Calu3 (cell line): ENCODE data around the gene TLCD4. TPM values are rescaled to one million over a fixed set of nuclear protein-coding genes. Genes with fewer than 3 reads are reported as not detected.
A peak's percentile ranks its signal among the peaks of the same experiment; 100 is the strongest.

Experiments
- BruUV-seq: library from RNA; stranded (reverse); fragments of 400-500 nt; replicated peaks from 2 replicates; lab custom pipeline; 2021; lab: Mats Ljungman, UMichigan
- CTCF ChIA-PET: fragments of 300-600 bp; sonication (Branson Sonifier 250); formaldehyde crosslinking; loops from one replicate; lab custom pipeline; 2022; ENCODE audit warnings: antibody characterized with exemption; lab: Charles Lee
- DNase-seq: peaks from one replicate; pipeline ENCODE4 v3.0.0; 2022
- H3K27ac Mint-ChIP-seq: one replicate; pipeline ENCODE4 v1.8.0; 2022; ENCODE audit warnings: mixed read lengths; ENCODE audit not compliant: unreplicated experiment
- H3K27me3 Mint-ChIP-seq: one replicate; pipeline ENCODE4 v1.8.0; 2022; ENCODE audit warnings: mixed read lengths; ENCODE audit not compliant: unreplicated experiment
- H3K36me3 Mint-ChIP-seq: one replicate; pipeline ENCODE4 v1.8.0; 2022; ENCODE audit warnings: mild to moderate bottlenecking, moderate library complexity, mixed read lengths; ENCODE audit not compliant: insufficient read depth, unreplicated experiment
- H3K4me1 Mint-ChIP-seq: one replicate; pipeline ENCODE4 v1.8.0; 2022; ENCODE audit warnings: mild to moderate bottlenecking, low read depth, mixed read lengths; ENCODE audit not compliant: unreplicated experiment
- H3K4me3 Mint-ChIP-seq: one replicate; pipeline ENCODE4 v1.8.0; 2022; ENCODE audit warnings: mild to moderate bottlenecking, low read depth, moderate library complexity, mixed read lengths; ENCODE audit not compliant: unreplicated experiment
- H3K9me3 Mint-ChIP-seq: one replicate; pipeline ENCODE4 v1.8.0; 2022; ENCODE audit warnings: low read depth, mixed read lengths; ENCODE audit not compliant: unreplicated experiment
- CTCF ChIP-seq: fragments of 200-600 bp; IDR thresholded peaks from one replicate; pipeline ENCODE4 v1.8.0; 2022; ENCODE audit warnings: antibody characterized with exemption; ENCODE audit not compliant: unreplicated experiment
- intact Hi-C: fragments of 100-400 bp; cut with micrococcal nuclease; formaldehyde crosslinking; loops from one replicate; pipeline ENCODE4 v1.10.0; 2022; ENCODE audit not compliant: unreplicated experiment
- total RNA-seq: library from RNA; stranded (reverse); gene quantifications from 2 replicates; pipeline ENCODE4 v1.2.3, GENCODE V29; 2022

The TLCD4 gene
- total RNA-seq, 1 experiment from 2014 or later, result 52.1 TPM

DNA sequence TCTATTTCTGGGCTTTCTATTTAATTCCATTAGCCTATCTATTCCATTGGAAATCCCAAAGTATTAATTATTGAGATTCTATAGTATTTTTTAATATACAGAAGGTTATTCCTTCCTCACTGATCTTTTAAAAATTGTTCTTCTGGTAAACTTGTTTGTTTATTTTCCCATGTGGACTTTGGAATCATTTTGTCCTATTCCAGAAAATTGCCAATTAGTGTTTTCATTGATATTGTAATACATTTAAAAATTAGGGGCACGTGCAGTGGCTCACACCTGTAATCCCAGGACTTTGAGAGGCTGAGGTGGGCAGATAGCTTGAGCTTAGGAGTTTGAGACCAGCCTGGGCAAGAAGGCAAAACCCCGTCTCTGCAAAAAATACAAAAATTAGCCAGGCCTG is 8.4 kb upstream of the TLCD4 start:
- BruUV-seq, result no TSS peak
- H3K27ac Mint-ChIP-seq, result no peak overlapping the region
- CTCF ChIA-PET, result no interaction called here

DNA sequence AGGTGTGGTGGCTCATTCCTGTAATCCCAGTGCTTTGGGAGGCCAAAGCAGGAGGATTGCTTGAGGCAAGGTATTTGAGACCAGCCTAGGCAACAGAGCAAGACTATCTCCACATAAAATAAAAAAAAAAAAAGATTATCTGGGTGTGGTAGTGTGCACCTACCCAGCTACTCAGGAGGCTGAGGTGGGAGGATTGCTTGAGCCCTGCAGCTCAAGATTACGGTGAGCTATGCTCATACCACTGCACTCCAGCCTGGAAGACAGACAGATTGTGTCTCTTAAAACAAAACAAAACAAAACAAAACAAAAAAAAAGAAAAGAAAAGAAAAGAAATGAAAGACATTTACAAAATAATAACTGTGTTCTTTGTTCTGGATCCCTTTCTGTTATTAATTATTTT is 6.1 kb upstream of the TLCD4 start:
- no peak for TF ChIP-seq CTCF
- no TSS peak for BruUV-seq
- DNase-seq, result no peak

More for the DNA sequence above, 8.4 kb upstream of the TLCD4 start:
- no peaks in the 10 kb centered on the region for H3K4me1 Mint-ChIP-seq
- H3K27me3 Mint-ChIP-seq, result no peaks in the 10 kb centered on the region
- no peaks in the 10 kb centered on the region for H3K36me3 Mint-ChIP-seq
- TF ChIP-seq CTCF, result no peak
- no peaks in the 10 kb centered on the region for H3K9me3 Mint-ChIP-seq
- H3K4me3 Mint-ChIP-seq, result no peak overlapping the region
- no peak for DNase-seq
- intact Hi-C loops, result no loop called here

DNA sequence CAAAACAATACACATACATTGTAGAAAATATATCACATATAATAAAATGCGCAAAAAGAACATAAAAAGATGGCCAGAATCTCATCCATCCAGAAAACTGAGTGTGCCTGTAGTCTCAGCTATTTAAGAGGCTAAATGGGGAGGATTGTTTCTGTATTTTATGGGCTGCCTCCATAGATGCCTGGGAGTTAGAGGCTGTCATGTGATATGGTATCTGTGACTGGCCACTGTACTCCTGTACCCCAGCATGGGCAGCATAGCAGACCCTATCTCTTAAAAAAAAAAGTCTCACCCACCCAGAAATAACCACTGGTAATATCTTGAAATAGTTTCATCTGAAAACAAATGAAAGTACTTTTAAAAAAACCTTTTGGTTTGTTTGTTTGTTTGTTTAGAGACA is 3.5 kb upstream of the TLCD4 start:
- no peak overlapping the region for H3K27ac Mint-ChIP-seq
- no peaks in the 10 kb centered on the region for H3K27me3 Mint-ChIP-seq
- H3K36me3 Mint-ChIP-seq, result peaks cover 19% of the 10 kb centered on the region
- intact Hi-C loops, result no loop called here
- BruUV-seq, result no TSS peak
- H3K9me3 Mint-ChIP-seq, result no peaks in the 10 kb centered on the region
- no peak for TF ChIP-seq CTCF
- H3K4me3 Mint-ChIP-seq, result no peak overlapping the region
- H3K4me1 Mint-ChIP-seq, result peaks cover 8% of the 10 kb centered on the region
- no peak for DNase-seq
- CTCF ChIA-PET, result no interaction called here

More for the DNA sequence above, 6.1 kb upstream of the TLCD4 start:
- H3K4me1 Mint-ChIP-seq, result no peaks in the 10 kb centered on the region
- H3K9me3 Mint-ChIP-seq, result no peaks in the 10 kb centered on the region
- H3K4me3 Mint-ChIP-seq, result no peak overlapping the region
- CTCF ChIA-PET, result no interaction called here
- H3K27ac Mint-ChIP-seq, result no peak overlapping the region
- no peaks in the 10 kb centered on the region for H3K36me3 Mint-ChIP-seq
- intact Hi-C loops, result no loop called here
- H3K27me3 Mint-ChIP-seq, result no peaks in the 10 kb centered on the region

GRCh38 chr1:95115708-95116137 is 1.4 kb upstream of the TLCD4 start:
- Mint-ChIP-seq H3K27ac (no peak overlapping the region), H3K36me3 (peaks cover 19% of the 10 kb centered on the region), H3K9me3 (no peaks in the 10 kb centered on the region), H3K27me3 (no peaks in the 10 kb centered on the region), H3K4me1 (peaks cover 28% of the 10 kb centered on the region), H3K4me3 (peak overlapping the region; percentile 71)
- DNase-seq, result no peak
- CTCF ChIA-PET, result interaction anchor here (1.1 to 1.3 kb wide), 4 partner anchors 11 to 261 kb away, joined by 3 to 7 read pairs (median 4); partner anchors contain the start of gene RWDD3
- no peak for TF ChIP-seq CTCF
- BruUV-seq, result no TSS peak
- intact Hi-C loops, result loop anchor here (2.0 to 5.0 kb wide), 3 partner anchors 33 to 117 kb away; no protein-coding TSS in a partner anchor
